ENCODE measurements around the gene NCAPD3. TPM values are rescaled to one million over a fixed set of nuclear protein-coding genes. Genes with fewer than 3 reads are reported as not detected.

Gene NCAPD3
- total and polyA plus RNA-seq, 4 donors = 14.1 to 35.4 (median 24.2) TPM

DNA sequence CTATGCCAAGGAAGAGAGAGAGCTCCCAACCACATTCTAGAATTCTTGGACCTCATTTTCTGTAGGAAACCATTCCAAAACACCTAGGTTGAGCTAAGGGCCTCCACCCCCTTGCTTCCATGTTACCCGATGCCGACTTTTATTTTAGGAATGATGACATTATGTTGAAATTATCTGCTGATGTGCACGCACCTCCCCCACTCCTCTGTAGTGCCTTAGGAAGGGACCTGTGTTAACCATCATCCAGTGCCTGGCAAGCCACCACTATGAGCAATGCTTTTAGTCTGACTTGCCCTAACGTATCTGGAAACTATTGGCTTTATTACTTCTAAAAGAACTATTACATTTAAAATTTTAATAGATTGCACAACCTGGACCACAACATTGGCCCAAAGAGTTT, 42.1 kb downstream of the NCAPD3 start:
- H3K9ac ChIP-seq (ENCODE audit: low read depth in 1 of 2, low read length in 2 of 2) = no peak overlapping the region
- WGBS = 95% methylated on average over 4 of the region's 4 CpGs
- no peaks in the 10 kb centered on the region for H3K27me3 ChIP-seq (ENCODE audit: control insufficient read depth in 4 of 4, insufficient read depth in 4 of 4, low read length in 3 of 4)
- no peak overlapping the region for H3K4me3 ChIP-seq (ENCODE audit: low read depth in 1 of 3, low read length in 3 of 3)
- DNase-seq (ENCODE audit: low spot score) = no peak
- peaks cover 4 to 45% (median 41%) of the 10 kb centered on the region in 4 donors for H3K36me3 ChIP-seq (ENCODE audit: control insufficient read depth in 4 of 4, insufficient read depth in 3 of 4, low read depth in 1 of 4, low read length in 3 of 4)
- H3K27ac ChIP-seq (ENCODE audit: low read depth in 1 of 2, low read length in 2 of 2) = no peak overlapping the region
- H3K9me3 ChIP-seq (ENCODE audit: control insufficient read depth in 4 of 4, low read length in 3 of 4) = no peaks in the 10 kb centered on the region
- TF ChIP-seq YY1 (IDR thresholded peaks at IDR 0.05) = no peak
- TF ChIP-seq CTCF (IDR thresholded peaks at IDR 0.05; ENCODE audit: low read depth, low read length, missing input control) = no peak
- TF ChIP-seq GABPA (IDR thresholded peaks at IDR 0.05 in 1 of 2, conservative IDR thresholded peaks at IDR 0.05 in 1 of 2) = no peak
- TF ChIP-seq REST (IDR thresholded peaks at IDR 0.05) = no peak
- TF ChIP-seq, protein P1, sequence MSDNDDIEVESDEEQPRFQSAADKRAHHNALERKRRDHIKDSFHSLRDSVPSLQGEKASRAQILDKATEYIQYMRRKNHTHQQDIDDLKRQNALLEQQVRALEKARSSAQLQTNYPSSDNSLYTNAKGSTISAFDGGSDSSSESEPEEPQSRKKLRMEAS (IDR thresholded peaks at IDR 0.05) = no peak
- TF ChIP-seq, protein P2, sequence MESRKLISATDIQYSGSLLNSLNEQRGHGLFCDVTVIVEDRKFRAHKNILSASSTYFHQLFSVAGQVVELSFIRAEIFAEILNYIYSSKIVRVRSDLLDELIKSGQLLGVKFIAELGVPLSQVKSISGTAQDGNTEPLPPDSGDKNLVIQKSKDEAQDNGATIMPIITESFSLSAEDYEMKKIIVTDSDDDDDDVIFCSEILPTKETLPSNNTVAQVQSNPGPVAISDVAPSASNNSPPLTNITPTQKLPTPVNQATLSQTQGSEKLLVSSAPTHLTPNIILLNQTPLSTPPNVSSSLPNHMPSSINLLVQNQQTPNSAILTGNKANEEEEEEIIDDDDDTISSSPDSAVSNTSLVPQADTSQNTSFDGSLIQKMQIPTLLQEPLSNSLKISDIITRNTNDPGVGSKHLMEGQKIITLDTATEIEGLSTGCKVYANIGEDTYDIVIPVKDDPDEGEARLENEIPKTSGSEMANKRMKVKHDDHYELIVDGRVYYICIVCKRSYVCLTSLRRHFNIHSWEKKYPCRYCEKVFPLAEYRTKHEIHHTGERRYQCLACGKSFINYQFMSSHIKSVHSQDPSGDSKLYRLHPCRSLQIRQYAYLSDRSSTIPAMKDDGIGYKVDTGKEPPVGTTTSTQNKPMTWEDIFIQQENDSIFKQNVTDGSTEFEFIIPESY (IDR thresholded peaks at IDR 0.05) = no peak
- H3K4me1 ChIP-seq (ENCODE audit: control insufficient read depth in 4 of 4, insufficient read depth in 4 of 4, low read length in 3 of 4) = no peaks in the 10 kb centered on the region

- no peaks in the 10 kb centered on the region for H3K4me1 ChIP-seq (ENCODE audit: control insufficient read depth in 4 of 4, insufficient read depth in 4 of 4, low read length in 3 of 4)
- no peaks in the 10 kb centered on the region for H3K9me3 ChIP-seq (ENCODE audit: control insufficient read depth in 4 of 4, low read length in 3 of 4)
- no peak overlapping the region for H3K4me3 ChIP-seq (ENCODE audit: low read depth in 1 of 3, low read length in 3 of 3)
- DNase-seq (ENCODE audit: low spot score) = no peak
- peaks cover 2 to 46% (median 40%) of the 10 kb centered on the region in 4 donors for H3K36me3 ChIP-seq (ENCODE audit: control insufficient read depth in 4 of 4, insufficient read depth in 3 of 4, low read depth in 1 of 4, low read length in 3 of 4)
- H3K27ac ChIP-seq (ENCODE audit: low read depth in 1 of 2, low read length in 2 of 2) = no peak overlapping the region
- H3K9ac ChIP-seq (ENCODE audit: low read depth in 1 of 2, low read length in 2 of 2) = no peak overlapping the region
- 87% methylated on average over 5 of the region's 5 CpGs for WGBS
- TF ChIP-seq TAF1 (conservative IDR thresholded peaks at IDR 0.05) (no peak), FOXA1 (IDR thresholded peaks at IDR 0.05) (no peak), REST (IDR thresholded peaks at IDR 0.05) (no peak), FOXA2 (IDR thresholded peaks at IDR 0.05) (no peak), HNF4A (conservative IDR thresholded peaks at IDR 0.05) (no peak), GABPA (IDR thresholded peaks at IDR 0.05 in 1 of 2, conservative IDR thresholded peaks at IDR 0.05 in 1 of 2) (no peak), CTCF (IDR thresholded peaks at IDR 0.05; ENCODE audit: low read depth, low read length, missing input control) (no peak), JUND (IDR thresholded peaks at IDR 0.05) (no peak), NR2F2 (IDR thresholded peaks at IDR 0.05) (no peak), YY1 (IDR thresholded peaks at IDR 0.05) (no peak), RAD21 (IDR thresholded peaks at IDR 0.05) (no peak), RXRA (IDR thresholded peaks at IDR 0.05) (no peak), SP1 (IDR thresholded peaks at IDR 0.05) (no peak), HNF4G (IDR thresholded peaks at IDR 0.05) (no peak), EGR1 (IDR thresholded peaks at IDR 0.05; ENCODE audit: low read depth in 2 of 2) (no peak)
- TF ChIP-seq, protein P3, sequence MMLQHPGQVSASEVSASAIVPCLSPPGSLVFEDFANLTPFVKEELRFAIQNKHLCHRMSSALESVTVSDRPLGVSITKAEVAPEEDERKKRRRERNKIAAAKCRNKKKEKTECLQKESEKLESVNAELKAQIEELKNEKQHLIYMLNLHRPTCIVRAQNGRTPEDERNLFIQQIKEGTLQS (IDR thresholded peaks at IDR 0.05) = no peak
- no peaks in the 10 kb centered on the region for H3K27me3 ChIP-seq (ENCODE audit: control insufficient read depth in 4 of 4, insufficient read depth in 4 of 4, low read length in 3 of 4)
Observed at GRCh38 chr11:134178032-134178674, 45.6 kb downstream of the NCAPD3 start.

Data from liver (tissue), 9 donors.